Smooth muscle cell (in vitro differentiated cells): Measurements from ENCODE around the gene PPP4R4. TPM values are rescaled to one million over a fixed set of nuclear protein-coding genes. Genes with fewer than 3 reads are reported as not detected.
"Not testable (repeated sequence)": the region's sequence is repeated elsewhere in the genome, so short reads cannot be mapped to it uniquely, and the experiment has no call there.

Experiments used
- DNase-seq: peaks from one replicate; lab custom pipeline; 2025; ENCODE audit not compliant: unreplicated experiment; lab: John Stamatoyannopoulos, UW
- H2AFZ ChIP-seq: fragments of 200-600 bp; sonication (generic); 2 replicates; pipeline ENCODE4 v1.6.0; 2016; ENCODE audit warnings: antibody characterized with exemption, low read depth, mild to moderate bottlenecking
- H3F3A ChIP-seq: fragments of 200-600 bp; sonication (generic); 2 replicates; pipeline ENCODE4 v1.6.0; 2017; ENCODE audit warnings: antibody characterized with exemption, low read depth
- H3K27ac ChIP-seq: fragments of 200-600 bp; sonication (generic); 2 replicates; pipeline ENCODE4 v1.5.1; 2016; ENCODE audit warnings: low read depth, mild to moderate bottlenecking
- H3K27me3 ChIP-seq: fragments of 200-600 bp; sonication (generic); 2 replicates; pipeline ENCODE4 v1.6.1; 2016; ENCODE audit warnings: low read depth, mild to moderate bottlenecking
- H3K36me3 ChIP-seq: fragments of 200-600 bp; sonication (generic); 2 replicates; pipeline ENCODE4 v1.5.1; 2016; ENCODE audit warnings: low read depth
- H3K4me1 ChIP-seq: fragments of 200-600 bp; sonication (generic); 2 replicates; pipeline ENCODE4 v1.5.1; 2016; ENCODE audit warnings: low read depth
- H3K4me2 ChIP-seq: fragments of 200-600 bp; sonication (generic); 2 replicates; pipeline ENCODE4 v1.6.0; 2016; ENCODE audit warnings: mild to moderate bottlenecking
- H3K4me3 ChIP-seq: fragments of 200-600 bp; sonication (generic); 2 replicates; pipeline ENCODE4 v1.5.1; 2016; ENCODE audit warnings: mild to moderate bottlenecking
- H3K79me2 ChIP-seq: fragments of 200-600 bp; sonication (generic); 2 replicates; pipeline ENCODE4 v1.6.0; 2016; ENCODE audit warnings: low read depth, mild to moderate bottlenecking
- H3K9ac ChIP-seq: fragments of 200-600 bp; sonication (generic); 2 replicates; pipeline ENCODE4 v1.6.0; 2016; ENCODE audit warnings: low read depth
- H3K9me3 ChIP-seq: fragments of 200-600 bp; sonication (generic); replicated peaks from 2 replicates; pipeline ENCODE4 v1.5.1; 2016; ENCODE audit warnings: low read depth
- H4K20me1 ChIP-seq: fragments of 200-600 bp; sonication (generic); 2 replicates; pipeline ENCODE4 v1.6.0; 2016; ENCODE audit warnings: low read depth
- WGBS: methylation state at CpG from one replicate; pipeline ENCODE4 v1.1.7; 2016; ENCODE audit warnings: low lambda C conversion rate; 5-methylcytosine and 5-hydroxymethylcytosine counted together
- polyA plus RNA-seq: library from polyadenylated mRNA; unstranded; fragments of >200 nt; fragmentation: Nextera tagmentation; extraction: Ambion mirVana; gene quantifications from 2 replicates; pipeline ENCODE4 v1.2.1, GENCODE V29; 2016
- total RNA-seq: library from RNA; depleted of rRNA; stranded (reverse); fragments of >200 nt; gene quantifications from 2 replicates; pipeline ENCODE4 v1.2.3, GENCODE V29; 2014
- TF ChIP-seq, protein P1 (sequence below): fragments of 200-600 bp; sonication (generic); IDR thresholded peaks from 2 replicates; pipeline ENCODE4 v1.5.1; 2017; ENCODE audit warnings: borderline replicate concordance, mild to moderate bottlenecking, antibody characterized with exemption; ENCODE audit not compliant: insufficient read depth, poor library complexity, severe bottlenecking

The PPP4R4 gene
- total and polyA plus RNA-seq, 2 experiments from 2014 or later: 0.27 TPM

GRCh38 chr14:94244182-94244581 is 70.1 kb downstream of the PPP4R4 start:
- no peak overlapping the region for H3K4me3 ChIP-seq
- H3K79me2 ChIP-seq: no peaks in the 10 kb centered on the region
- no peak overlapping the region for H2AFZ ChIP-seq
- no peak overlapping the region for H3K9ac ChIP-seq
- H3K9me3 ChIP-seq: no peaks in the 10 kb centered on the region
- TF ChIP-seq, protein P1, sequence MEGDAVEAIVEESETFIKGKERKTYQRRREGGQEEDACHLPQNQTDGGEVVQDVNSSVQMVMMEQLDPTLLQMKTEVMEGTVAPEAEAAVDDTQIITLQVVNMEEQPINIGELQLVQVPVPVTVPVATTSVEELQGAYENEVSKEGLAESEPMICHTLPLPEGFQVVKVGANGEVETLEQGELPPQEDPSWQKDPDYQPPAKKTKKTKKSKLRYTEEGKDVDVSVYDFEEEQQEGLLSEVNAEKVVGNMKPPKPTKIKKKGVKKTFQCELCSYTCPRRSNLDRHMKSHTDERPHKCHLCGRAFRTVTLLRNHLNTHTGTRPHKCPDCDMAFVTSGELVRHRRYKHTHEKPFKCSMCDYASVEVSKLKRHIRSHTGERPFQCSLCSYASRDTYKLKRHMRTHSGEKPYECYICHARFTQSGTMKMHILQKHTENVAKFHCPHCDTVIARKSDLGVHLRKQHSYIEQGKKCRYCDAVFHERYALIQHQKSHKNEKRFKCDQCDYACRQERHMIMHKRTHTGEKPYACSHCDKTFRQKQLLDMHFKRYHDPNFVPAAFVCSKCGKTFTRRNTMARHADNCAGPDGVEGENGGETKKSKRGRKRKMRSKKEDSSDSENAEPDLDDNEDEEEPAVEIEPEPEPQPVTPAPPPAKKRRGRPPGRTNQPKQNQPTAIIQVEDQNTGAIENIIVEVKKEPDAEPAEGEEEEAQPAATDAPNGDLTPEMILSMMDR: no peak
- WGBS: 89% methylated on average over 2 of the region's 2 CpGs
- H3K4me1 ChIP-seq: no peaks in the 10 kb centered on the region
- H3F3A ChIP-seq: no peaks in the 10 kb centered on the region
- H3K27ac ChIP-seq: no peak overlapping the region
- DNase-seq: no peak
- H3K27me3 ChIP-seq: no peaks in the 10 kb centered on the region
- H3K36me3 ChIP-seq: no peaks in the 10 kb centered on the region
- H4K20me1 ChIP-seq: no peaks in the 10 kb centered on the region
- H3K4me2 ChIP-seq: no peak overlapping the region

DNA sequence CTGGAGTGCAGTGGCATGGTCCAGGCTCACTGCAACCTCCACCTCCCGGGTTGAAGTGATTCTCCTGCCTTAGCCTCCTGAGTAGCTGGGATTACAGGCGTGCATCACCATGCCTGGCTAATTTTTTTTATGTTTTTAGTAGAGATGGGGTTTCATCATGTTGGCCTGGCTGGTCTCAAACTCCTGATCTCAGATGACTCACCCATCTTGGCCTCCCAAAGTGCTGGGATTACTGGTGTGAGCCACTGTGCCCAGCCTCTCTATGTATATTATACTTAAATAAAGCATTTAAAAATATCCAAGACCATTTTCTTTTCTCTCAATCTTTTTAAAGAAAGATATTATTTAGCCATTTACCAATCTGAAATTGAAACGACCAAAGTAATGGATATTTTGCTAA is 90.1 kb downstream of the PPP4R4 start:
- H3F3A ChIP-seq, H3K4me3 ChIP-seq, H3K4me1 ChIP-seq, H3K4me2 ChIP-seq, H4K20me1 ChIP-seq, H3K79me2 ChIP-seq, H3K27me3 ChIP-seq, H3K9me3 ChIP-seq, H3K9ac ChIP-seq, DNase-seq, H3K27ac ChIP-seq, H3K36me3 ChIP-seq, H2AFZ ChIP-seq: not testable (repeated sequence)
- 85% methylated on average over 3 of the region's 3 CpGs for WGBS

- Histone ChIP-seq H3K36me3 (no peaks in the 10 kb centered on the region), H3K27ac (no peak overlapping the region), H3K27me3 (no peaks in the 10 kb centered on the region), H3K4me2 (no peak overlapping the region), H3K9me3 (no peaks in the 10 kb centered on the region), H3K4me1 (no peaks in the 10 kb centered on the region), H3K79me2 (no peaks in the 10 kb centered on the region), H2AFZ (no peak overlapping the region), H3F3A (no peaks in the 10 kb centered on the region), H3K4me3 (no peak overlapping the region), H3K9ac (no peak overlapping the region), H4K20me1 (no peaks in the 10 kb centered on the region)
- WGBS: 81% methylated on average over 1 of the region's 1 CpG
- TF ChIP-seq, protein P1: no peak
- no peak for DNase-seq
Observed at GRCh38 chr14:94267352-94267751, 93.2 kb downstream of the PPP4R4 start.

DNA sequence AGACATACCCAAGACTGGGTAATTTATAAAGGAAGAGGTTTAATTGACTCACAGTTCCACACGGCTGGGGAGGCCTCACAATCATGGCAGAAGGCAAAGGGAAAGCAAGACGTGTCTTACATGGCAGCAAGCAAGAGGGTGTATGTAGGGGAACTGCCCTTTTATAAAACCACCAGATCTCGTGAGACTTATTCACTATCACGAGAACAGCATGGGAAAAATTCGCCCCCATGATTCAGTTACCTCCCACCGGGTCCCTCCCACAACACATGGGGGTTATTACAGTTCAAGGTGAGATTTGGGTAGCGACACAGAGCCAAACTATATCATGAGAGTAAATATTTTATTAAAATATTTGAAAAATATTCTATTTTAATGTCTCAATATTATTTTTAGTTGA is 94.5 kb downstream of the PPP4R4 start:
- not testable (repeated sequence) for DNase-seq, H4K20me1 ChIP-seq, H3K36me3 ChIP-seq, H3K27me3 ChIP-seq, H2AFZ ChIP-seq, H3K4me2 ChIP-seq, H3F3A ChIP-seq, H3K4me3 ChIP-seq, H3K9ac ChIP-seq, H3K4me1 ChIP-seq, H3K79me2 ChIP-seq, H3K27ac ChIP-seq, H3K9me3 ChIP-seq
- 81% methylated on average over 7 of the region's 7 CpGs for WGBS

GRCh38 chr14:94269156-94269555 is 95.0 kb downstream of the PPP4R4 start:
- TF ChIP-seq, protein P1: no peak
- no peak overlapping the region for H3K27ac ChIP-seq
- H4K20me1 ChIP-seq: no peaks in the 10 kb centered on the region
- DNase-seq: no peak
- H3K79me2 ChIP-seq: no peaks in the 10 kb centered on the region
- H3K9ac ChIP-seq: no peak overlapping the region
- no peak overlapping the region for H3K4me3 ChIP-seq
- H3K9me3 ChIP-seq: no peaks in the 10 kb centered on the region
- no peaks in the 10 kb centered on the region for H3K4me1 ChIP-seq
- H3F3A ChIP-seq: no peaks in the 10 kb centered on the region
- H2AFZ ChIP-seq: no peak overlapping the region
- H3K4me2 ChIP-seq: no peak overlapping the region
- 89% methylated on average over 10 of the region's 10 CpGs for WGBS
- H3K36me3 ChIP-seq: no peaks in the 10 kb centered on the region
- H3K27me3 ChIP-seq: no peaks in the 10 kb centered on the region

GRCh38 chr14:94276898-94277561 is 102.9 kb downstream of the PPP4R4 start:
- not testable (repeated sequence) for H3F3A ChIP-seq, H3K9ac ChIP-seq, H3K36me3 ChIP-seq, H3K4me1 ChIP-seq, H3K79me2 ChIP-seq, H3K27me3 ChIP-seq, DNase-seq, H3K4me2 ChIP-seq, H4K20me1 ChIP-seq, H3K9me3 ChIP-seq, H3K27ac ChIP-seq, H3K4me3 ChIP-seq, H2AFZ ChIP-seq
- WGBS: 85% methylated on average over 11 of the region's 11 CpGs
